Fibroblast of mammary gland (primary cell): Measurements from ENCODE around the gene RARG.

ENCODE experiments used
- DNase-seq: peaks from one replicate; pipeline ENCODE4 v3.0.0-alpha.2; 2010; ENCODE audit warnings: low read depth
- H3K4me3 ChIP-seq: 2 replicates; pipeline ENCODE4 v1.5.1; 2011; ENCODE audit warnings: low read depth, mild to moderate bottlenecking, low read length, moderate library complexity; ENCODE audit not compliant: control insufficient read depth
- TF ChIP-seq, protein P1 (sequence below): conservative IDR thresholded peaks from 2 replicates; pipeline ENCODE4 v1.5.1; 2011; ENCODE audit warnings: low read depth, low read length, inconsistent platforms; ENCODE audit not compliant: control insufficient read depth, insufficient read depth

Gene RARG

DNA sequence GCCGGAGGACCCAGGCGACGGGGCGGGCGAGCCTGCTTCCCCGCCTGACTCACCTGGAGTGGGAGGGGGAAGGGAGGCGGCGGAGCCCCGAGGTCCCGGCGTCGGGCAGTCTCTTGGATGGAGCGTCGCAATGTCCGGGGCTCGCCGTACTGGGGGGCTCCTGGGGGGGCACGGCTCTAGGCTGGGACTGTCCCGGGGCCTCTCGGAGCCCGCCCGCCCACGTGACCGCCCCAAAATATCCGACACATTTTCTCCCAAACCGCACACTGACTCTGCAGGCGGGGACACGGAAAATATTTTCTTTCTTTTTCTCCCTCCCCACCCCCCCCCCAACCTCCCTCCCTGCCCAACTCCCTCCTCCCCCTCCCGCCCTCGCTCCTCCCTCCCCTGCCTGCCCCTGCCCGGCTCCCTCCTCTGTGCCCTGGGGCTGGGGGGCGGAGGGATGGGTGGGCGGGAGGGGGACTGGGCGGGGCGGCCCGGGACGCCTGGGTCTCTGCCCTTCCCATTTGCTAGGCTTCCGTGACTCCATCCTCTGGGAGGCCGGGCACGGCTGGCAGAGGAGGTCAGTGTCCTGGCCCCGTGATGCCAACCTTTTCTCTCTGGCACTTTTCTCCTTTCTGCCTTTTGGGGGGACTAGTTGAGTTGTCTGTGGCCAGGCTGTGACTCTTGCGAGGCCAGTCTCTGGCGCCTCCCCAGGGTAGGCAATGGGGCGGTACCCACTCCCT is at the start of gene RARG:
TSS of gene RARG (minus strand) at position 289 of the 725 bp plus-strand sequence. CDS start 4,664 bp downstream, outside the sequence.
- peak within 1 kb of the TSS; percentile 56 for H3K4me3 ChIP-seq
- TF ChIP-seq, protein P1, sequence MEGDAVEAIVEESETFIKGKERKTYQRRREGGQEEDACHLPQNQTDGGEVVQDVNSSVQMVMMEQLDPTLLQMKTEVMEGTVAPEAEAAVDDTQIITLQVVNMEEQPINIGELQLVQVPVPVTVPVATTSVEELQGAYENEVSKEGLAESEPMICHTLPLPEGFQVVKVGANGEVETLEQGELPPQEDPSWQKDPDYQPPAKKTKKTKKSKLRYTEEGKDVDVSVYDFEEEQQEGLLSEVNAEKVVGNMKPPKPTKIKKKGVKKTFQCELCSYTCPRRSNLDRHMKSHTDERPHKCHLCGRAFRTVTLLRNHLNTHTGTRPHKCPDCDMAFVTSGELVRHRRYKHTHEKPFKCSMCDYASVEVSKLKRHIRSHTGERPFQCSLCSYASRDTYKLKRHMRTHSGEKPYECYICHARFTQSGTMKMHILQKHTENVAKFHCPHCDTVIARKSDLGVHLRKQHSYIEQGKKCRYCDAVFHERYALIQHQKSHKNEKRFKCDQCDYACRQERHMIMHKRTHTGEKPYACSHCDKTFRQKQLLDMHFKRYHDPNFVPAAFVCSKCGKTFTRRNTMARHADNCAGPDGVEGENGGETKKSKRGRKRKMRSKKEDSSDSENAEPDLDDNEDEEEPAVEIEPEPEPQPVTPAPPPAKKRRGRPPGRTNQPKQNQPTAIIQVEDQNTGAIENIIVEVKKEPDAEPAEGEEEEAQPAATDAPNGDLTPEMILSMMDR = no peak
- DNase-seq = peak; percentile 22

DNA sequence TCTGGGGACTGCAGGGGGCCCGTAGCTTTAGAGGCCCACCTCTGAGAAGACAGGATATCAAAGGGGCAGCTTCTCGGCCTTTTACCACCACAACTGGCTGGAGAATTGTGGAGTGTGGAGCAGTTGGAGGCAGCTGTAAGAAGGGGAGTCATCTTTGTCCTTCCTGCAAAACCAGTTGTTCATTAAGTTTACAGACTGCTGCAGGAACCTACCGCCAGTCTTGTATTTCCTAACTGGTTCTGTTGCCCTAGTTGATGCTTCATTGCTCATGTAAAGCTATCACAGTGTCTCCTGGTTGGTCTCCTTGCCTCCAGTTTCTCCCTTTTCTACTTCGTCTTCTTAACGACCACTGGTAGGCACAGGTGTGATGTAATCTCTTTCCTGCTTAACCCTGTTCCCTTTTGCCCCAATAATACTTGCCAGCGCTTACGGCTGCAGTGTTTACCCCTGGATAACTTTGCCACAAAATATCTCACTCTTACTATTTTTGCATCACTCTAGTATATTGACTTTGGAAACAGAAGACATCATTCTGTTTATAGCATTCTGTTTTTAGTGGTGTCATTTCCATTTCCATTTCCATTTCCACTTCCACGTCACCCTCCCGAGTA is 48.0 kb upstream of the RARG start:
- no peak for DNase-seq
- H3K4me3 ChIP-seq = no peak overlapping the region
- TF ChIP-seq, protein P1 = no peak

DNA sequence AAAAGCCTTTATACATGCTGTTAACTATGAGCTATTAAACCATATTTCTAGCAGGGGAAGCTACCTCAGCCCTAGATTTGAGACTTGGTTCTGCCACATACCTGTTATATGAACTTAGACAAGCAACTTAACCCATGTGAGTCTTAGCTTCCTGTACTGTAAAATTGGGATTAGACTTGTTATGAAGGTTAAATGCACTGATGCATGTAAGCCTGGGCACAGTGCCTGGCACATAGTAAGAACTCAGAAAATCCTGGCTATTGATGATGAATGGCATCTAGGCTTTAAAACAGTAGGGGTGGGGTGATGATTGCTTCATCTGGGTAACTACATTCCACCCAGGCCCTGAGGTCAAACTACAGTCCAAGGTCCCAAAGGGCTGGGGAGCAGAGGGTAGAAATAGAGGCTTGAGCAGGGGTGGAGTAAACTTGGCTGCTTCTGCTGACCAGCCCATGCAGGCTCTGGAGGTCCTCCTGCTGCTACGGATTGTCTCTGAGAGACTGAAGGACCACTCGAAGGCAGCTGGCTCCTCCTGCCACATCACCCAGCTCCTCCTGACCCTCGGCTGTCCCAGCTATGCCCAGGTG is 47.4 kb upstream of the RARG start:
- H3K4me3 ChIP-seq = no peak overlapping the region
- DNase-seq = no peak
- TF ChIP-seq, protein P1 = no peak

- H3K4me3 ChIP-seq = no peak overlapping the region
- no peak for DNase-seq
- TF ChIP-seq, protein P1 = no peak
Measured at GRCh38 chr12:53277981-53278380, 46.0 kb upstream of the RARG start.

- no peak overlapping the region for H3K4me3 ChIP-seq
- no peak for DNase-seq
- TF ChIP-seq, protein P1 = no peak
Measured at GRCh38 chr12:53276511-53276910, 44.5 kb upstream of the RARG start.

GRCh38 chr12:53274445-53274844 is 42.4 kb upstream of the RARG start:
- no peak overlapping the region for H3K4me3 ChIP-seq
- DNase-seq = no peak
- TF ChIP-seq, protein P1 = no peak
